Osteocyte (in vitro differentiated cells): ENCODE measurements around the gene RUFY3. TPM values are rescaled to one million over a fixed set of nuclear protein-coding genes. Genes with fewer than 3 reads are reported as not detected.

Experiments
- DNase-seq: peaks from one replicate; pipeline ENCODE4 v3.0.0; 2021; ENCODE audit warnings: mixed read lengths; ENCODE audit not compliant: unreplicated experiment; ENCODE audit errors: extremely low spot score
- H3K27ac Mint-ChIP-seq: one replicate; pipeline ENCODE4 v1.8.0; 2021; ENCODE audit warnings: mild to moderate bottlenecking, mixed read lengths; ENCODE audit not compliant: unreplicated experiment
- H3K27me3 Mint-ChIP-seq: one replicate; pipeline ENCODE4 v1.8.0; 2021; ENCODE audit warnings: mixed read lengths; ENCODE audit not compliant: unreplicated experiment
- H3K36me3 Mint-ChIP-seq: one replicate; pipeline ENCODE4 v1.8.0; 2021; ENCODE audit warnings: mixed read lengths; ENCODE audit not compliant: unreplicated experiment
- H3K4me1 Mint-ChIP-seq: one replicate; pipeline ENCODE4 v1.8.0; 2021; ENCODE audit warnings: mixed read lengths; ENCODE audit not compliant: unreplicated experiment
- H3K4me3 Mint-ChIP-seq: one replicate; pipeline ENCODE4 v1.8.0; 2021; ENCODE audit warnings: mild to moderate bottlenecking, moderate library complexity, mixed read lengths; ENCODE audit not compliant: unreplicated experiment
- H3K9me3 Mint-ChIP-seq: one replicate; pipeline ENCODE4 v1.8.0; 2021; ENCODE audit warnings: mixed read lengths; ENCODE audit not compliant: unreplicated experiment
- total RNA-seq: library from RNA; stranded (reverse); gene quantifications from 2 replicates; pipeline ENCODE4 v1.2.1, GENCODE V29; 2021
- TF ChIP-seq, protein P1 (sequence below): fragments of 200-600 bp; sonication (generic); IDR thresholded peaks from 2 replicates; pipeline ENCODE4 v1.5.0; 2021; ENCODE audit warnings: antibody characterized with exemption, mild to moderate bottlenecking, moderate library complexity

RUFY3 gene
- total RNA-seq, 1 donor from 2014 or later = 73.5 TPM

DNA sequence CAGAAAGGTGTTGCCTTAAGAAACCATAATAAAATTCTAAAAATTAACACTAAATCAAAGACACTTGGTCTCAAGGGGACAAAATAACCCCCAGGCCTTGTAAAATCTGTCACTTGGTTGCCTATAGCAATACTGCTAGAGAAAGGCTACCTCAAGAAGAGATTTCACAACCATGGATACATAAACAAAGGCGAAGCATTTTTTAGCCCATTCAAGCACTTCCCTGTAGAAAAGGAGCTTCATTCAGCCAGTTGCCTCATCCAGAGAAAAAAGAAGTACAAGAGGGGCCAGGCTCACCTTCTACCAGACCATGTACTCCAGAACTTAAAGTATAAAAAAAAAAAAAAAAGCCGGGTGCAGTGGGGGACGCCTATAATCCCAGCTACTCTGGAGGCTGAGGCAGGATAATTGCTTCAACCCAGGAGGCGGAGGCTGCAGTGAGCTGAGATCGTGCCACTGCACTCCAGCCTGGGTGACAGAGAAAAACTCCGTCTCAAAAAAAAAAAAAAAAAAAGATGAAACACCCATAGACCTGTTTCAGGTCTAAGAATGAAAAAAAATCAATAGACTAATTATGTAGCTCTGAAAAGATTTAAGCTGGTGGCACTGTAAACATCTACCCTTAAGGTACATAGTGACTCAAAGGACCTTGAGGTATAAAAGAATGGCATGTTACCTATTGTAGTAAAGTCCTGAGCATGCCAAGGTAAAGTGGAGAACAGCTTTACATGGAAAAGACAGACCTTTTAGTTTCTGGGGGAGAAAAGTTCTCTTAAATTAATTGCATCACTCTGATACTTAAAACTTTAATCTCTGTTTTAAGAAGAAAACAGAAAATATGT is 18.0 kb downstream of the RUFY3 start:
- TF ChIP-seq, protein P1, sequence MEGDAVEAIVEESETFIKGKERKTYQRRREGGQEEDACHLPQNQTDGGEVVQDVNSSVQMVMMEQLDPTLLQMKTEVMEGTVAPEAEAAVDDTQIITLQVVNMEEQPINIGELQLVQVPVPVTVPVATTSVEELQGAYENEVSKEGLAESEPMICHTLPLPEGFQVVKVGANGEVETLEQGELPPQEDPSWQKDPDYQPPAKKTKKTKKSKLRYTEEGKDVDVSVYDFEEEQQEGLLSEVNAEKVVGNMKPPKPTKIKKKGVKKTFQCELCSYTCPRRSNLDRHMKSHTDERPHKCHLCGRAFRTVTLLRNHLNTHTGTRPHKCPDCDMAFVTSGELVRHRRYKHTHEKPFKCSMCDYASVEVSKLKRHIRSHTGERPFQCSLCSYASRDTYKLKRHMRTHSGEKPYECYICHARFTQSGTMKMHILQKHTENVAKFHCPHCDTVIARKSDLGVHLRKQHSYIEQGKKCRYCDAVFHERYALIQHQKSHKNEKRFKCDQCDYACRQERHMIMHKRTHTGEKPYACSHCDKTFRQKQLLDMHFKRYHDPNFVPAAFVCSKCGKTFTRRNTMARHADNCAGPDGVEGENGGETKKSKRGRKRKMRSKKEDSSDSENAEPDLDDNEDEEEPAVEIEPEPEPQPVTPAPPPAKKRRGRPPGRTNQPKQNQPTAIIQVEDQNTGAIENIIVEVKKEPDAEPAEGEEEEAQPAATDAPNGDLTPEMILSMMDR = no peak
- H3K9me3 Mint-ChIP-seq = no peaks in the 10 kb centered on the region
- DNase-seq = no peak
- H3K4me1 Mint-ChIP-seq = peaks cover 46% of the 10 kb centered on the region
- H3K27me3 Mint-ChIP-seq = no peaks in the 10 kb centered on the region
- no peak overlapping the region for H3K4me3 Mint-ChIP-seq
- H3K36me3 Mint-ChIP-seq = peaks cover 6% of the 10 kb centered on the region
- no peak overlapping the region for H3K27ac Mint-ChIP-seq

DNA sequence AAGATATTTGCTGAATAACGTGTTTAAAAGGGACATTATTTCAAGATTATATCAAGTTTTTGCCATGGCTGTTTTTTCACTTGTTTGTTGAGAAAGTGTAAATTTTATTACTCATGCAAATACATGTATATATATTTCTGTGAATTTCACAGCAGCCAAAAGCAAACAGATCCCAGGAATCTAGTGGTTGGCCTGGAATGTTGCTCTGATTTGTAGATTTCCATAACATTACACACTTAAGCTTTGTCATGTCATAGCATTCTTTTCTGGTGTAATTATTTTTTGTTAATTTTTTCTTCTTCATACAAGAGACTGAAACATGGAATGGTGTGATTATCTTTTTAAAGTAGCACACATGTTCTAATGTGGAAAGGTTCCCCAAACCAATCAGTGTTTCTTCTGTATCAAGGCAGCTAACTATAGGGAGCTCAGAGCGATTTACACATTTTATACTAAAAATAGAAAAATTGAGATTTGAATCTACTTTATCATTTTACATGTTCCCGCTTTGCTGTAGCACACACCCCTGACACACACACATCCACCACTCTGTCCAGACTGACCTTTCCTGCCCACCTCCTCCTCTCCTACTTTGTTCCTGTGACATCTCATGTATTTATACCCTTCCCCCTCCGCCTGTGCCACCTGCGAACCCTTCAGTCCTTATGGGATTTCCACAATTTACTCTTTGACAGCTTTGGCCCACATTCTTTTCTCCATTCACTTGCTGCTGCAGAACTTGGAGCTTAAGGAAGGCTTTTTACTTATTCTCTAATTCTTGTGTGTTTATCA is 20.3 kb downstream of the RUFY3 start:
- Mint-ChIP-seq H3K4me3 (no peak overlapping the region), H3K36me3 (peaks cover 11% of the 10 kb centered on the region), H3K4me1 (peaks cover 31% of the 10 kb centered on the region), H3K27ac (peak overlapping the region; percentile 38), H3K9me3 (no peaks in the 10 kb centered on the region), H3K27me3 (no peaks in the 10 kb centered on the region)
- DNase-seq = no peak
- TF ChIP-seq, protein P1 = no peak

DNA sequence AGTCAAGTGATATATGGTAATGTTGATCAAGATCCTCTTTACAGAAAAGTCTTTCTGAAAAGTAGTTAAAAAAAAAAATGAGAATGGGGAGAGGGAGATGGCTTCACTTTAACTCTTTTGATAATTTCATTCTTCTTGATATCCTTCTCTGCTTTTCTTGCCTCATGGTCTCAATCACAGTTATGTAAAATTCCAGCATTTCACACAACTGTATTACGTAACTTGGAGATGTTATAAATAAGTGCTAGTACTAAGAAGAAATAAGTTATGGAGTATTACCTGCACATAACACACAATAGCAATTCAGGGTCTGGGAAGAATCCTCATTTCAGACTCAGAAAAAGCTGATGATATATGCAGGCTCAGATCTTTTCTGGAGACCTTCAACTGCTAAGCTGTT is 22.0 kb downstream of the RUFY3 start:
- H3K4me1 Mint-ChIP-seq = peaks cover 33% of the 10 kb centered on the region
- no peak overlapping the region for H3K4me3 Mint-ChIP-seq
- H3K27me3 Mint-ChIP-seq = no peaks in the 10 kb centered on the region
- H3K9me3 Mint-ChIP-seq = no peaks in the 10 kb centered on the region
- TF ChIP-seq, protein P1 = no peak
- no peak for DNase-seq
- H3K36me3 Mint-ChIP-seq = peaks cover 18% of the 10 kb centered on the region
- H3K27ac Mint-ChIP-seq = no peak overlapping the region

DNA sequence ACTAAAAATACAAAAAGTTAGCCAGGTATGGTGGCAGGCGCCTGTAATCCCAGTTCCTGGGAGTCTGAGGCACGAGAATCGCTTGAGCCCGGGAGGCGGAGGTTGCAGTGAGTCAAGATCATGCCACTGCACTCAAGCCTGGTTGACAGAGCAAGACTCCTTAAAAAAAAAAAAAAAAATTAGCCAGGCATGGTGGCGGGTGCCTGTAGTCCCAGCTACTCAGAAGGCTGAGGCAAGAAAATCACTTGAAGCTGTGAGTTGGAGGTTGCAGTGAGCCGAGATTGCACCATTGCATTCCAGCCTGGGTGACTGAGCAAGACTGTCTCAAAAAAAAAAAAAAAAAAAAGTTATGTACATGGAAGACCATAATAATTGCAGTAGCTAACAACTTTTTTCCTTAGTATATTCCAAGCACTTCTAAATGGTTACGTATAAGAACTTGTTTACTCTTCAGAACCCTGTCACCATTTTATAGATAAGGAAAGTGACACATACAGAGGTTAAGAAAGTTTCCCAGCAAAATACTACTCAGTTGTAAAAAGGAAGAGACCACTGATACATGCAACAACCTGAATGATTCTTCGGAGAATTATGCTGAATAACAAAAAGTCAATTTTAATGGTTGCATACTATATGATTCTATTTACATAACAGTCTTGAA is 24.5 kb downstream of the RUFY3 start:
- Mint-ChIP-seq H3K4me1 (peaks cover 31% of the 10 kb centered on the region), H3K27ac (no peak overlapping the region), H3K36me3 (peaks cover 19% of the 10 kb centered on the region), H3K9me3 (no peaks in the 10 kb centered on the region), H3K4me3 (no peak overlapping the region), H3K27me3 (no peaks in the 10 kb centered on the region)
- no peak for DNase-seq
- TF ChIP-seq, protein P1 = no peak

DNA sequence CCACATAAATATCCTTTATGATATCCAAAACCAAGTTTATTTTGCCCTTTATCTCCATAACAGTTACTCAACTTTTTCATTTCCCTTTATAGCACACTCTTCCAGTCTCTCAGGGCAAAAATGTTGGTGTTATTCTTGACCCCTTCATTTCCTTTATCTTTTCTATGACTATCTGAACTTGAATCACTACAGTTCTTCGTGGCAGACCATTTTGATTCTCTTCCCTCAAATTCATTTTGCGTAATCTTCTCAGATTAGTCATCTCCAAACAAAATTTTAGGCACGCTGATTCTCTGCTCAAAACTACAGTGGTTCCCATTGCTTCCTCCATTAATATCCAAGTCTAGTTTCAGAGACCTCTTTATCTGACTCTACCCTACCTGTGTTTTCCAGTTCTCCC is 26.1 kb downstream of the RUFY3 start:
- no peak for DNase-seq
- Mint-ChIP-seq H3K27ac (no peak overlapping the region), H3K4me3 (no peak overlapping the region), H3K9me3 (peaks cover 5% of the 10 kb centered on the region), H3K4me1 (peaks cover 23% of the 10 kb centered on the region), H3K36me3 (peaks cover 19% of the 10 kb centered on the region), H3K27me3 (no peaks in the 10 kb centered on the region)
- TF ChIP-seq, protein P1 = no peak
